Muscle of leg (tissue), 11 donors: ENCODE results near the gene SLC7A5. TPM values are rescaled to one million over a fixed set of nuclear protein-coding genes. Genes with fewer than 3 reads are reported as not detected.

Experiments
- DNase-seq: peaks from one replicate; pipeline ENCODE4 v3.0.0; 2013
- H3K27ac ChIP-seq: one replicate; pipeline ENCODE4 v1.5.1; 2013; ENCODE audit warnings: mild to moderate bottlenecking, low read length, control low read depth
- H3K27me3 ChIP-seq: one replicate; pipeline ENCODE4 v1.6.1; 2013; ENCODE audit warnings: low read length; ENCODE audit not compliant: control insufficient read depth, insufficient read depth
- H3K36me3 ChIP-seq: one replicate; pipeline ENCODE4 v1.6.1; 2013; ENCODE audit warnings: low read length; ENCODE audit not compliant: control insufficient read depth, insufficient read depth
- H3K4me1 ChIP-seq: one replicate; pipeline ENCODE4 v1.6.1; 2013; ENCODE audit warnings: low read length; ENCODE audit not compliant: control insufficient read depth, insufficient read depth
- H3K4me3 ChIP-seq: one replicate; pipeline ENCODE4 v1.5.1; 2013; ENCODE audit warnings: low read length, control low read depth
- H3K9me3 ChIP-seq: replicated peaks from 2 replicates; pipeline ENCODE4 v1.6.1; 2013; ENCODE audit warnings: low read depth, low read length; ENCODE audit not compliant: control insufficient read depth
- WGBS: methylation state at CpG from one replicate; pipeline ENCODE4 v1.1.5; 2013; ENCODE audit warnings: missing lambda C conversion rate; ENCODE audit not compliant: insufficient coverage; 5-methylcytosine and 5-hydroxymethylcytosine counted together
- polyA plus RNA-seq, 8 donors: library from polyadenylated mRNA; unstranded; fragments of 120-200 nt; gene quantifications; one replicate each; pipeline versions ENCODE4 v1.2.1 to v1.2.3, GENCODE V29; 2013; ENCODE audit warnings: inconsistent platforms in 1 of 8, low replicate concordance in 1 of 8; ENCODE audit not compliant: insufficient read length in 8 of 8, insufficient read depth in 1 of 8
- total RNA-seq: library from RNA; stranded (reverse); fragments of 120-200 nt; gene quantifications from one replicate; pipeline ENCODE4 v1.2.4, GENCODE V29; 2013

The SLC7A5 gene
- total and polyA plus RNA-seq, 9 donors = 2.3 to 14.3 (median 11.0) TPM

- peaks cover 75% of the 10 kb centered on the region for H3K4me1 ChIP-seq
- DNase-seq = no peak
These were observed 23.3 kb downstream of the SLC7A5 start for GRCh38 chr16:87845807-87846619.

GRCh38 chr16:87845213-87845612, 24.1 kb downstream of the SLC7A5 start:
- DNase-seq = no peak
- 86% methylated on average over 9 of the region's 13 CpGs for WGBS
- no peaks in the 10 kb centered on the region for H3K9me3 ChIP-seq
- no peak overlapping the region for H3K27ac ChIP-seq
- H3K4me3 ChIP-seq = no peak overlapping the region
- no peaks in the 10 kb centered on the region for H3K27me3 ChIP-seq
- peaks cover 6% of the 10 kb centered on the region for H3K36me3 ChIP-seq
- H3K4me1 ChIP-seq = peaks cover 67% of the 10 kb centered on the region

More at GRCh38 chr16:87845807-87846619, 23.3 kb downstream of the SLC7A5 start:
- H3K36me3 ChIP-seq = peaks cover 9% of the 10 kb centered on the region
- 74% methylated on average over 25 of the region's 31 CpGs for WGBS
- no peak overlapping the region for H3K4me3 ChIP-seq
- no peaks in the 10 kb centered on the region for H3K9me3 ChIP-seq
- H3K27ac ChIP-seq = no peak overlapping the region
- no peaks in the 10 kb centered on the region for H3K27me3 ChIP-seq

- no peak overlapping the region for H3K4me3 ChIP-seq
- peaks cover 66% of the 10 kb centered on the region for H3K4me1 ChIP-seq
- H3K36me3 ChIP-seq = peaks cover 6% of the 10 kb centered on the region
- H3K27ac ChIP-seq = no peak overlapping the region
- no peaks in the 10 kb centered on the region for H3K27me3 ChIP-seq
- 80% methylated on average over 13 of the region's 13 CpGs for WGBS
- DNase-seq = no peak
- no peaks in the 10 kb centered on the region for H3K9me3 ChIP-seq
These were observed 24.5 kb downstream of the SLC7A5 start for GRCh38 chr16:87844809-87845208.

GRCh38 chr16:87844120-87844733, 25.1 kb downstream of the SLC7A5 start:
- 42% methylated on average over 27 of the region's 30 CpGs for WGBS
- Histone ChIP-seq H3K36me3 (peaks cover 6% of the 10 kb centered on the region), H3K27me3 (no peaks in the 10 kb centered on the region), H3K4me1 (peaks cover 65% of the 10 kb centered on the region), H3K9me3 (no peaks in the 10 kb centered on the region), H3K27ac (no peak overlapping the region), H3K4me3 (no peak overlapping the region)
- DNase-seq = no peak

DNA sequence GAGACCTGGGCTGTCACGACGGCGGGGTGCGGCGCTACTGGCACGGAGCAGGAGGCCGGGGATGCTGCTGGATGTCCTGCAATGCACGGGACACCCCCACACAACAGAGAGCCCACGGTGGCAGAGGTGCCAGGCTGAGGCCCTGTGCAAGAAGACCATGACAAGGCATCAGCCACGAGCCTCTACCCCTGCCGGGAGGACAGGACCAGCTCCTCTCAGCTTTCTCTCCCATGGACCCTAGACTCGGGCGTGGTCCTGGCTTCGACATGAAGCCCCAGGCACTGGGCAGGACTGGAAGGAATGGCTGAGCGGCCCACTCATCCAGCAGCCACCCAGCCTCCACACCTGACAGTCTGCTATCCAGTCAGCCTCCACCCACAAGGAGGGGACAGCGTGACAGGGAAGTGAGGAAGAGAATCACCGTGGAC, 25.6 kb downstream of the SLC7A5 start:
- peaks cover 65% of the 10 kb centered on the region for H3K4me1 ChIP-seq
- H3K36me3 ChIP-seq = peaks cover 6% of the 10 kb centered on the region
- no peaks in the 10 kb centered on the region for H3K9me3 ChIP-seq
- no peak for DNase-seq
- H3K27me3 ChIP-seq = no peaks in the 10 kb centered on the region
- H3K4me3 ChIP-seq = no peak overlapping the region
- no peak overlapping the region for H3K27ac ChIP-seq
- 80% methylated on average over 6 of the region's 17 CpGs for WGBS

GRCh38 chr16:87842209-87842869, 27.0 kb downstream of the SLC7A5 start:
- DNase-seq = no peak
- Histone ChIP-seq H3K4me3 (no peak overlapping the region), H3K36me3 (peaks cover 3% of the 10 kb centered on the region), H3K9me3 (no peaks in the 10 kb centered on the region), H3K4me1 (peaks cover 51% of the 10 kb centered on the region), H3K27me3 (no peaks in the 10 kb centered on the region), H3K27ac (no peak overlapping the region)
- 73% methylated on average over 16 of the region's 17 CpGs for WGBS

GRCh38 chr16:87841340-87842208, 27.7 kb downstream of the SLC7A5 start:
- Histone ChIP-seq H3K27ac (no peak overlapping the region), H3K4me3 (no peak overlapping the region), H3K9me3 (no peaks in the 10 kb centered on the region), H3K4me1 (peaks cover 49% of the 10 kb centered on the region), H3K36me3 (peaks cover 9% of the 10 kb centered on the region), H3K27me3 (no peaks in the 10 kb centered on the region)
- DNase-seq = no peak
- WGBS = 88% methylated on average over 16 of the region's 22 CpGs

GRCh38 chr16:87840271-87840978, 28.9 kb downstream of the SLC7A5 start:
- Histone ChIP-seq H3K27ac (no peak overlapping the region), H3K9me3 (no peaks in the 10 kb centered on the region), H3K27me3 (no peaks in the 10 kb centered on the region), H3K4me3 (no peak overlapping the region), H3K36me3 (peaks cover 13% of the 10 kb centered on the region), H3K4me1 (peaks cover 46% of the 10 kb centered on the region)
- 60% methylated on average over 23 of the region's 29 CpGs for WGBS
- DNase-seq = no peak

GRCh38 chr16:87839542-87840270, 29.6 kb downstream of the SLC7A5 start:
- H3K4me1 ChIP-seq = peaks cover 47% of the 10 kb centered on the region
- H3K36me3 ChIP-seq = peaks cover 13% of the 10 kb centered on the region
- no peak for DNase-seq
- 71% methylated on average over 30 of the region's 34 CpGs for WGBS
- H3K9me3 ChIP-seq = no peaks in the 10 kb centered on the region
- no peaks in the 10 kb centered on the region for H3K27me3 ChIP-seq
- H3K27ac ChIP-seq = no peak overlapping the region
- H3K4me3 ChIP-seq = no peak overlapping the region
